ENCODE measurements around the gene MAGEA9B.
"Not testable (repeated sequence)": the region's sequence is repeated elsewhere in the genome, so short reads cannot be mapped to it uniquely, and the experiment has no call there.

MAGEA9B gene, protein sequence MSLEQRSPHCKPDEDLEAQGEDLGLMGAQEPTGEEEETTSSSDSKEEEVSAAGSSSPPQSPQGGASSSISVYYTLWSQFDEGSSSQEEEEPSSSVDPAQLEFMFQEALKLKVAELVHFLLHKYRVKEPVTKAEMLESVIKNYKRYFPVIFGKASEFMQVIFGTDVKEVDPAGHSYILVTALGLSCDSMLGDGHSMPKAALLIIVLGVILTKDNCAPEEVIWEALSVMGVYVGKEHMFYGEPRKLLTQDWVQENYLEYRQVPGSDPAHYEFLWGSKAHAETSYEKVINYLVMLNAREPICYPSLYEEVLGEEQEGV

DNA sequence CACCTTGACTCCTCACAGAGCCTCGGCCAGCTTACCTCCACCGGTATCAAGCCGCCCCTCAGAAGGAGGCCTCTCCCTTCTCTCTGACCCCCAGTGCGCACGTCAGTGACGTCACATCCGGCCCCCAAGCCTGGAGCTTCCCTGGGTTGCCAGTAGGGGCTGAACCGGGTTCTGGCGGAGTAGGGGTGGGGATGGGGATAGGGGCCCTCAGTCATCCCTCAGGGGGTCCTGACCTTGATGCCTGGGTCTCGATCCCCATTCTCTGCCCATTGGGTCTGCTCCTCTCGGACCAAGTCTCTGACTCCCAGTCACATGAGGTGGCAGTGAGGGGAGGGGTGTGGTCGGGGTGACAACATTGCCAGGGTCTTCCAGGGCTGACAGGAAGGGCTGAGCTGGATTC, at the start of gene MAGEA9B:
Gene MAGEA9B (minus strand): TSS at position 101 of the 400 bp plus-strand sequence. CDS start 4,280 bp downstream, outside the sequence.
- not testable (repeated sequence) for ATAC-seq; H3K4me3 Mint-ChIP-seq; DNase-seq (ENCODE audit: low spot score in 2 of 2); H3K27ac Mint-ChIP-seq; H3K36me3 Mint-ChIP-seq; H3K9me3 Mint-ChIP-seq; H3K4me1 Mint-ChIP-seq

DNA sequence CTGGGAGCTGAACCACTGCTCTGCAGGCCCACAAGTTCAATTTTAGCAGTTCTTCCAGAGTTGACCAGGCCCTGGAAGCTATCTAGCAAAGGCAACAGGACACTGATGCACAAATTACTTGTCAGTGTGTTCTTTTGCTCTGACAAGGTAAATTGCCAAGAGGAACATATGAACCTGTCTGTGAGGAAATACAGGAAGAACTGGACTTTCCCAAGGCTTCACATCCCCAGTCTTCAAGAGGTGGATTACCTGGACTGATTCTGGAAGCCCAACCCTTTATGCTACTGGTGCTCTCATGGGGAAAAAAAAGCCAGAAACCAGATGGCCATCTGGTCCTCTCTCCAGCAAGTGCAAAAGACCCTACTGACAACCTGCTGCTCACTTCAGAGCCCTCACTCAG, 46.3 kb upstream of the MAGEA9B start:
- Mint-ChIP-seq H3K36me3 (peaks cover 12% of the 10 kb centered on the region), H3K4me3 (no peak overlapping the region), H3K9me3 (peaks cover 3% of the 10 kb centered on the region), H3K4me1 (peaks cover 25% of the 10 kb centered on the region), H3K27ac (no peak overlapping the region)
- DNase-seq (ENCODE audit: low spot score in 2 of 2) (no peak), ATAC-seq (no peak)

DNA sequence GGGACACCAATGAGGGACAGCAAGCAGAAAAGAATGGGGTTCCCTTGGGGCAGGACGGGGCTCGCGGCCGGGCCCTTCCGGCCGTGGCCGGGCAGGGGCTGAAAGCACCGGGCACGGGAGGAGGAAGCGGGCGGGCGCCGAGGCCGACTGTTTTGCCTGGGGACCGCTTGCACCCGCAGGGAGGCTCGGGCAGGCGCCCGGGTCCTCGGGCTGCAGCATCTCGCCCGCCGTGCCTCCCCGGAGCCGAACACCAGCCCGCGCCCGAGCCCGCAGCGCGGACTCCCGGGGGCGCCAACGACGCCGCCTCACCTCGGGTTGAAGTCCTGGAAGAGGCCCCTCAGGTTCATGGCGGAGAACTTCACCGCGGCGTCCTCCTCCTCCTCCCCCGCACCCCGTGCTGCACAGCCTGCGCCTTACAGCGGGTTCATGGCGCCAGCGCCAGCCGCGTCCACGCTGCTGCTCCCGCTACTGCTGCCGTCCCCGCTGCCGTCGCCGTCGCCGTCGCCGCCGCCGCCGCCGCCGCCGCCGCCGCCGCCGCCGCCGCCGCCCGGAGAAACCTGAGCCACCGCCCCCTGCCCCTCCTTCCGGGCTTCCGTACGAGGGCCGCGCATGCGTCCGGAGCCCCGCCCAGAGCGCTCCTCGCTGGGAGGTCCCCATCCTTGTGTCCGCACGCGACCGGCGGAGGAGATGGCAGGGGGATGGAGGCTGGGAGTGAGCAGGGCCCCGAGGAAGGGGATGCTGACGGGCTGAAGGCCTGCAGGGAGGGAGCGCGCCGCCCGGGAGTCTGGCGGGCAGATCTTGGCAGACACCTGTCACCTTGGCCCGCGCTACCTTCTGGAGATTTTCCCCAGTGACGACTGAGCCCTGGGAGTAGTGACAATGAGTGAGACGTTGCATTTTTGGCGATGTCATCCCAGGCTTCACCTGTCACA, 44.2 kb upstream of the MAGEA9B start, which contains the start of gene TMEM185A:
Gene TMEM185A (minus strand): TSS at position 559 of the 932 bp plus-strand sequence. CDS start 212 bp downstream, at position 347.
- peak within 1 kb of the TSS; percentile 87 for H3K4me3 Mint-ChIP-seq
- peaks cover under 1% of the 10 kb centered on the region for H3K9me3 Mint-ChIP-seq
- H3K36me3 Mint-ChIP-seq, result peaks cover 12% of the 10 kb centered on the region
- ATAC-seq (peak; percentile 91), DNase-seq (ENCODE audit: low spot score in 2 of 2) (peak; percentile 47 to 77)
- H3K4me1 Mint-ChIP-seq, result peaks cover 38% of the 10 kb centered on the region
- H3K27ac Mint-ChIP-seq, result peak within 1 kb of the TSS; percentile 90

DNA sequence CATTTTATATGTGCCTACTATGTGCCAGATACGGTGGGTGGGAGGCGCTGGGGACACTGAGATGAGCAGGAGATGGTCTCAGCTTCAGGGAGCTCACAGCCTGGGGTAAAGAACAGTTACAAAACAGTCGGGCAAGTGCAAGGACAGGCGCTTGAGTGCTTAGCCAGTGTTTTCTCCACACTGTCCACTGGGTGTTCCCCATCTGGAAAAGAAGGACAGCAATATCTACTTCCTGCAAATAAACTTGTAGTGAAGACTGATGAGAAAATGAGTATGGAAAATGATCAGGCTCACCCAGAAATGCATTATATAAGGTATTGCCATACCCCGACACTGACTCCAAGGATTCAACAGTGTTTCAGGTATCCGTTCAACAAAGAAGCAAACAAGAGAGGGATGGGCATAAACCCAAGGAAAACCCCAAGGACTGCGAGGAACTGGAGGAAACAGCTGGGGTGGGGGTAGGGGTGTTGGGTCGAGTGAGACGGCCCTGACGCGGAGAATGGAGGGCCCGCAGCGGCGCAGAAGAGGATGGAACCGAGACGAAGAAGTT, 43.5 kb upstream of the MAGEA9B start:
- no peaks in the 10 kb centered on the region for H3K9me3 Mint-ChIP-seq
- peak overlapping the region; percentile 87 for H3K4me3 Mint-ChIP-seq
- H3K4me1 Mint-ChIP-seq, result peaks cover 41% of the 10 kb centered on the region
- H3K27ac Mint-ChIP-seq, result peak overlapping the region; percentile 90
- ATAC-seq, result no peak
- H3K36me3 Mint-ChIP-seq, result peaks cover 12% of the 10 kb centered on the region
- no peak for DNase-seq (ENCODE audit: low spot score in 2 of 2)

DNA sequence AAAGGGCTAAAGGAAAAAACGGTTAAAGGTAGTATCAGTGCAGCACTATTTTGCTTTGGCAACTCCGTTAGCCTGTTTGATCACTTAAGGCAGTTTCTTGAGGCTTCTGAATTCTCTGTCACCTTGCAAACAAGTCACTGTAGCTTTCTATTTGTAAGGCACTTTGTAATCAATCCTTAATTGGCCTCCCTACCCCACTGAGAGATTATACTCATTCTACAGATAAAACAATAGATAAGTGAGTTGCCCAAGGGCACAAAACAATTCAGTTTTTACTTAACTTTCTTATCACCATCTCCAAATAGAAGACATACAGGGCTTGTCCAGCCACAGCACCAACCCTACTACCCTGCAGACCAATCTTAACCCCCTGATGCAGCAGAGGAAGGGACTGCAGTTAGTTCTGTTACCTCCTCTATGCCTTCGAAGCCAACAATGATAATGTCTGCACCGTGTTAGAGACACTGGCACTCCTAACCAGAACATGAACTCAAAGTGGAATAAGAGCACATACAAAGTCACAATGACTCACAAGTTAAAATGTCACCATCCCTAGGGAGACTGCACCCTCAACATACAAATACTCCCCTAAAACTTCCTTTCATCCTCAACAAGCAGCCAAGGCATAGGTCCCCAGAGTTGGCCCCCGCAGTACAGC, 42.6 kb upstream of the MAGEA9B start:
- peak overlapping the region; percentile 87 for H3K4me3 Mint-ChIP-seq
- H3K9me3 Mint-ChIP-seq, result no peaks in the 10 kb centered on the region
- peak overlapping the region; percentile 90 for H3K27ac Mint-ChIP-seq
- DNase-seq (ENCODE audit: low spot score in 2 of 2) (no peak), ATAC-seq (no peak)
- peaks cover 41% of the 10 kb centered on the region for H3K4me1 Mint-ChIP-seq
- H3K36me3 Mint-ChIP-seq, result peaks cover 12% of the 10 kb centered on the region

DNA sequence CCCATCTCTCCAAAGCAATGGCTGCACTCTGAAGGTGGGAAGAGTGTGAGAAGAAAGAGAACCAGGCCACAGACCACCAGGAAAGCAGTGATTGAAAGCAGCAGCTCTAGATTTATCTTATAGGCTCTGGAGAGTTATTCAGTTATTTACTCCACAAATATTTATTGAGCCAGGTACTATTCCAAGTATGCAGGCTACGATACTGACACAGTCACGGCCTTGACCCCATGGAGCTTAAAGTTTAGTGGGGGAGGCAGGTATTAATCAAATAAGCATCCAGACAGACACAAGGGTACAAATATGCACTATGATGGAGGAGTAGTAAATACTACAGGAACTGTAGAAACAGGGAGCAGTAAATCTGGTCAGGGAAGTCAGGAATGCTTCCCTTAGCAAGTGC, 41.5 kb upstream of the MAGEA9B start:
- no peak for ATAC-seq
- no peak overlapping the region for H3K4me3 Mint-ChIP-seq
- H3K27ac Mint-ChIP-seq, result no peak overlapping the region
- peaks cover 41% of the 10 kb centered on the region for H3K4me1 Mint-ChIP-seq
- H3K9me3 Mint-ChIP-seq, result no peaks in the 10 kb centered on the region
- peaks cover 12% of the 10 kb centered on the region for H3K36me3 Mint-ChIP-seq
- no peak for DNase-seq (ENCODE audit: low spot score in 2 of 2)

DNA sequence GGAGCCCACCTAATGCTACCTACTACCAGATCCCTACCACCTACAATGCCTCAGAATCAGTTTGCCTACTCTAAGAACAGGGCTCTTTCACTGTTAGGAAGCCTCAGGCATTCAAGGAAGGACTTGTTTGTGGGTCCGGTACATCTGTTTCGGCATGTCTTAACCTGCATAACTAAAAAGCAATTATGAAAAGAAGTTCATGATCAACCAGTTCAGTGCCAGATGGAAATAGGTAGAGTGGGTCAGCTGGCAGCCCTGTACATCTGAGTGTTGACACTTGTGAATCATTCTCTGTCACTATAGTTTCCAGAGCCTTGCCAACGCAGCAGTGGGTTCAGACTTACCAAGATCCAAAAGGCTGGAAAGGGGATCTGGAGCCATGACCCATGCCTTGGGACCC, 41.0 kb upstream of the MAGEA9B start:
- Mint-ChIP-seq H3K27ac (no peak overlapping the region), H3K4me3 (no peak overlapping the region), H3K9me3 (no peaks in the 10 kb centered on the region), H3K4me1 (peaks cover 41% of the 10 kb centered on the region), H3K36me3 (peaks cover 12% of the 10 kb centered on the region)
- DNase-seq (ENCODE audit: low spot score in 2 of 2), result no peak
- ATAC-seq, result no peak

DNA sequence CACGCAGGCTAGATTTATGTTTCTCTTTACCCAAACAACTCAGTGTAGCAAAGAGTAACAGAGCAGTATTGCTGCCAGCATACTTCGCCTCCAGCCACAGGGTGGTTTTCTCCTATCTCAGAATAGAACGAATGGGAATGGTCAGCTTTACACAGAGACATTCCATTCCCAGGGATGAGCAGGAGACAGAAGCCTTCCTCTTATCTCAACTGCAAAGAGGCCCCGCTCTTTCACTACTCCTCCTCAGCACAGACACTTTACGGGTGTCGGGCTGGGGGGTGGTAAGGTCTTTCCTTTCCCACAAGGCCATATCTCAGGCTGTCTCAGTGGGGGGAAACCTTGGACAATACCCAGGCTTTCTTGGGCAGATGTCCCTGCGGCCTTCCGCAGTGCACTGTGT, 39.6 kb upstream of the MAGEA9B start:
- not testable (repeated sequence) for H3K9me3 Mint-ChIP-seq; ATAC-seq; H3K4me3 Mint-ChIP-seq; H3K27ac Mint-ChIP-seq; DNase-seq (ENCODE audit: low spot score in 2 of 2); H3K36me3 Mint-ChIP-seq
- H3K4me1 Mint-ChIP-seq, result peaks cover 36% of the 10 kb centered on the region

DNA sequence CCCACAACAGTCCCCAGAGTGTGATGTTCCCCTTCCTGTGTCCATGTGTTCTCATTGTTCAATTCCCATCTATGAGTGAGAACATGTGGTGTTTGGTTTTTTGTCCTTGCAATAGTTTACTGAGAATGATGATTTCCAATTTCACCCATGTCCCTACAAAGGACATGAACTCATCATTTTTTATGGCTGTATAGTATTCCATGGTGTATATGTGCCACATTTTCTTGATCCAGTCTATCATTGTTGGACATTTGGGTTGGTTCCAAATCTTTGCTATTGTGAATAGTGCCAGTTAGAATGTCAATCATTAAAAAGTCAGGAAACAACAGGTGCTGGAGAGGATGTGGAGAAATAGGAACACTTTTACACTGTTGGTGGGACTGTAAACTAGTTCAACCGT, 32.4 kb upstream of the MAGEA9B start:
- not testable (repeated sequence) for DNase-seq (ENCODE audit: low spot score in 2 of 2); H3K36me3 Mint-ChIP-seq; H3K27ac Mint-ChIP-seq; H3K4me3 Mint-ChIP-seq; ATAC-seq; H3K4me1 Mint-ChIP-seq; H3K9me3 Mint-ChIP-seq

DNA sequence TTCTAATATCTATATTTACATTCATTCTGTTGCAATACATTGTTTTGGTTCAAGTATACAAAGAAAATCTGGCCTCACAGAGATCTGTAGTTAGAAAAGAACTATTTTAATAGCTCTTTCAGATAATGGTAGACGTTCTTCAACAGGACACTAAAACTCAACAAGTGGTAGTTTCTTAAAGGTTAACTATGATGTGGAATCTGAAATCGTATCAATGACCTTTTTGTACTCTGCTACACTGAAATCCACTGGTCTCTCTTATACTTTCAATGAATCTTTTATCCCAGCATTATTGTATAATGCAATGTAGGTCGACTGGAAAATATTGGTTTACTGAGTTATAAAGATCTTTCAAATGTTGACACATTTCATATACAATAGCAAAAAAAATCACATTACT, 31.6 kb upstream of the MAGEA9B start:
- DNase-seq (ENCODE audit: low spot score in 2 of 2), result no peak
- Mint-ChIP-seq H3K4me1 (no peaks in the 10 kb centered on the region), H3K27ac (no peak overlapping the region), H3K4me3 (no peak overlapping the region), H3K36me3 (no peaks in the 10 kb centered on the region), H3K9me3 (no peaks in the 10 kb centered on the region)
- no peak for ATAC-seq

DNA sequence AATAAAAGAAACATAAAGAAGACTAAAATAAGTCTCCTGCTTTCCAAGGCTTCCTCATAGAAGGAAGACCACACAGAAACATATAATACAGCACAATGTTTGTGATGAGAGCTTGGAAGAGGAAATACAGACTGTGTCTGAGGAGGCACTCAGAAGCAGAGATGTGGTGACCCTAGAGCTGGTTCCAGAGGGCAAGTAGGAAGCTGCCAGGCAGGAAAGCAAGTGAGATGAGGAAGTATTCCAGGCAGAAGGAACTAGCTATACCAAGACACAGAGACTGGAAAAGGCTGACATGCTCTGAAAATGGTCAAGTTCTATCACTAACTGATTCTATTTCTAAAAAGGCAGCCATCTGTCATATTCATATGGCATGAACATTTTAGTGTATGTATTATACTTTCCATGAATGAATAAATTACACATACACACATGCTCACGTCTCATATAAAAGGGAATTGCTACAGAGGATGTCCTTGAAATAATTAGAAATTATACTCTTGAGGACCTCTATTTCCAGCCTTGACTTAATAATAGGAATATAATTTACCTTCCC, 24.4 kb upstream of the MAGEA9B start:
- ATAC-seq (no peak), DNase-seq (ENCODE audit: low spot score in 2 of 2) (no peak)
- Mint-ChIP-seq H3K9me3 (no peaks in the 10 kb centered on the region), H3K27ac (no peak overlapping the region), H3K4me1 (peaks cover 8% of the 10 kb centered on the region), H3K4me3 (no peak overlapping the region), H3K36me3 (peaks cover 6% of the 10 kb centered on the region)

DNA sequence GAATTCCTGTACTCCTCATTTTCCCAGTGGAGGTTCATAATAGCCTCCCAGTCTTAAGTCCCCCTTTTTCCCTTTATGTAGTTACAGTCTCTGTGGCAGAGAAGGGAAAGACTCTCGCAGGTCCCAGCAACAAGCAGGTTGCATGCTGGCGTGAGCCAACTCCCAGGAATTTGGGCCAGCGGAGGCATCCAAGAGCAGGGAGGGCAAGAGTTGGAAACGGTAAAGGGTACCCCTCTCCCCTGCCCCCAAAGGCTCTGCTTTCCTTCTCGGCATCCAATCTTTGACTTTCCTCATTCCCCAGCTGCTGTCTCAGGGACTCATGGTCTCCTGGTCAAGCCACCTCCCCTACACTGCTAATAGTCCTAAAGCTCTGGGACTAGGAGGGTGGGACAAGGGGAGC, 23.3 kb upstream of the MAGEA9B start:
- DNase-seq (ENCODE audit: low spot score in 2 of 2) (no peak), ATAC-seq (no peak)
- Mint-ChIP-seq H3K27ac (no peak overlapping the region), H3K36me3 (peaks cover 6% of the 10 kb centered on the region), H3K9me3 (no peaks in the 10 kb centered on the region), H3K4me3 (no peak overlapping the region), H3K4me1 (peaks cover 17% of the 10 kb centered on the region)

DNA sequence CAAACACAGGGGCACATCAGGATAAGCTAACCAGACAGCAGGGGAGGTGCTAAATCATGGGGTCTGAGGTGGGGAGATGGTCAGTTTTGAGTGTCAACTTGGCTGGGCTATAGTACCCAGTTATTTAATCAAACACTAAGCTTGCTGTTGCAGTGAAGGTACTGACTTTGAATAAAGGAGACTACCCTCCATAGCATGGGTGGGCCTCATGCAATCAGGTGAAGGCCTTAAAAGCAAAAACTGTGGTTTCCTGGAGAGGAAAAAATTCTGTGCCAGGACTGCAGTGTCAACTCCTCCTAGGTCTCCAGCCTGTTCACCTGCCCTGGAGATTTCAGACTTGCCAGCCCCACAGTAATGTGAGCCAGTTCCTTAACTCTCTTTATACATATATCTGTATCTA, 20.4 kb upstream of the MAGEA9B start:
- ATAC-seq (no peak), DNase-seq (ENCODE audit: low spot score in 2 of 2) (no peak)
- H3K4me1 Mint-ChIP-seq, result peaks cover 18% of the 10 kb centered on the region
- H3K27ac Mint-ChIP-seq, result no peak overlapping the region
- H3K36me3 Mint-ChIP-seq, result peaks cover 15% of the 10 kb centered on the region
- no peaks in the 10 kb centered on the region for H3K9me3 Mint-ChIP-seq
- H3K4me3 Mint-ChIP-seq, result no peak overlapping the region

DNA sequence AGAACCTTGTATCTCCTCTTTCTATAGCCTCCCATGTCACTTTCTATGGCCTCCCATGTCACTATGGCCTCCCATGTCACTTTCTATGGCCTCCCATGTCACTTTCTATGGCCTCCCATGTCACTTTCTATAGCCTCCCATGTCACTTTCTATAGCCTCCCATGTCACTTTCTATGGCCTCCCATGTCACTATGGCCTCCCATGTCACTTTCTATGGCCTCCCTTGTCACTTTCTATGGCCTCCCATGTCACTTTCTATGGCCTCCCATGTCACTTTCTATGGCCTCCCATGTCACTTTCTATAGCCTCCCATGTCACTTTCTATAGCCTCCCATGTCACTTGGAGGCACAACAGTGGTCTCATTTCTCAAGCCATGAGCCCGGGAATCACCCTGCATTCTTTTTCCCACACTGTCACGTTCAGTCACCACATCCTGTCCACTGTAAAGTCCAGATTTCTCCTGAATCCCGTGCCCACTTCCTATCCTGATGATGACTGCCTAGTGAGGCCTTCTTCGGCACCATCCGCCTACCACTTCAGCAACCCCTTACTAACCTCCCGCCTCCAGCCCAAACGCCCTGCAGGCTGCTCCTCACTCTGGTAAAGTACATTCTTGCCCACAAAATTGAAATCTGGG, 18.1 kb upstream of the MAGEA9B start:
- DNase-seq (ENCODE audit: low spot score in 2 of 2); H3K9me3 Mint-ChIP-seq; ATAC-seq; H3K4me3 Mint-ChIP-seq: not testable (repeated sequence)
- peak overlapping the region; percentile 75 for H3K27ac Mint-ChIP-seq
- peaks cover 20% of the 10 kb centered on the region for H3K36me3 Mint-ChIP-seq
- peaks cover 10% of the 10 kb centered on the region for H3K4me1 Mint-ChIP-seq
